OCI-LY1 (cell line): ENCODE measurements around the gene USB1.

Experiments used
- H2AFZ ChIP-seq: fragments of 200-600 bp; sonication (generic), shearing (Covaris generic); 2 replicates; pipeline ENCODE4 v1.6.0; 2014; ENCODE audit warnings: antibody characterized with exemption, mild to moderate bottlenecking, low read length
- H3F3A ChIP-seq: fragments of 200-600 bp; sonication (generic), shearing (Covaris generic); 2 replicates; pipeline ENCODE4 v1.6.0; 2014; ENCODE audit warnings: mild to moderate bottlenecking, antibody characterized with exemption, low read length, moderate library complexity; ENCODE audit not compliant: insufficient read depth
- H3K27ac ChIP-seq: fragments of 200-600 bp; sonication (generic); 2 replicates; pipeline ENCODE4 v1.5.1; 2014; ENCODE audit warnings: low read length, mixed run types, mild to moderate bottlenecking, low read depth; ENCODE audit not compliant: poor library complexity, severe bottlenecking
- H3K27me3 ChIP-seq: fragments of 200-600 bp; sonication (generic); 2 replicates; pipeline ENCODE4 v1.6.0; 2014; ENCODE audit warnings: antibody characterized with exemption, mild to moderate bottlenecking, low read length, moderate library complexity; ENCODE audit not compliant: insufficient read depth
- H3K36me3 ChIP-seq: fragments of 200-600 bp; sonication (generic); 2 replicates; pipeline ENCODE4 v1.6.1; 2014; ENCODE audit warnings: mild to moderate bottlenecking, antibody characterized with exemption, low read length, moderate library complexity, mixed read lengths; ENCODE audit not compliant: insufficient read depth
- H3K4me1 ChIP-seq: fragments of 200-600 bp; sonication (generic); 2 replicates; pipeline ENCODE4 v1.5.1; 2014; ENCODE audit warnings: mild to moderate bottlenecking, low read length, moderate library complexity; ENCODE audit not compliant: insufficient read depth, severe bottlenecking
- H3K4me2 ChIP-seq: fragments of 200-600 bp; sonication (generic), shearing (Covaris generic); 2 replicates; pipeline ENCODE4 v1.6.1; 2014; ENCODE audit warnings: low read length
- H3K4me3 ChIP-seq: fragments of 200-600 bp; sonication (generic); 2 replicates; pipeline ENCODE4 v1.5.1; 2014; ENCODE audit warnings: low read length, low read depth, mild to moderate bottlenecking, mixed read lengths; ENCODE audit not compliant: poor library complexity, severe bottlenecking
- H3K79me2 ChIP-seq: fragments of 200-600 bp; shearing (Covaris generic); 2 replicates; pipeline ENCODE4 v1.6.1; 2016; ENCODE audit warnings: mixed run types, low read length, mixed read lengths; ENCODE audit not compliant: insufficient read depth
- H3K9ac ChIP-seq: fragments of 200-600 bp; sonication (generic), shearing (Covaris generic); 2 replicates; pipeline ENCODE4 v1.6.1; 2014; ENCODE audit warnings: mild to moderate bottlenecking, low read length, mixed read lengths
- H3K9me2 ChIP-seq: fragments of 200-600 bp; sonication (generic), shearing (Covaris generic); 2 replicates; pipeline ENCODE4 v1.6.1; 2014; ENCODE audit warnings: low read depth, mild to moderate bottlenecking, low read length, mixed read lengths
- H3K9me3 ChIP-seq: fragments of 200-600 bp; shearing (Covaris generic); 2 replicates; pipeline ENCODE4 v1.6.1; 2014; ENCODE audit warnings: low read length, mixed read lengths
- H4K20me1 ChIP-seq: fragments of 200-600 bp; sonication (generic), shearing (Covaris generic); 2 replicates; pipeline ENCODE4 v1.6.0; 2016; ENCODE audit warnings: mild to moderate bottlenecking, low read length; ENCODE audit not compliant: insufficient read depth
- EZH2 ChIP-seq: fragments of 200-600 bp; sonication (generic), shearing (Covaris generic); IDR thresholded peaks from 2 replicates; pipeline ENCODE4 v1.8.0; 2017; ENCODE audit warnings: borderline replicate concordance, mixed run types, mild to moderate bottlenecking, antibody characterized with exemption, low read length, moderate library complexity, mixed read lengths
- TF ChIP-seq, protein P1 (sequence below): fragments of 200-600 bp; sonication (generic), shearing (Covaris generic); IDR thresholded peaks from 2 replicates; pipeline ENCODE4 v1.5.1; 2017; ENCODE audit warnings: mild to moderate bottlenecking, antibody characterized with exemption, low read length, moderate library complexity, mixed read lengths

The USB1 gene

DNA sequence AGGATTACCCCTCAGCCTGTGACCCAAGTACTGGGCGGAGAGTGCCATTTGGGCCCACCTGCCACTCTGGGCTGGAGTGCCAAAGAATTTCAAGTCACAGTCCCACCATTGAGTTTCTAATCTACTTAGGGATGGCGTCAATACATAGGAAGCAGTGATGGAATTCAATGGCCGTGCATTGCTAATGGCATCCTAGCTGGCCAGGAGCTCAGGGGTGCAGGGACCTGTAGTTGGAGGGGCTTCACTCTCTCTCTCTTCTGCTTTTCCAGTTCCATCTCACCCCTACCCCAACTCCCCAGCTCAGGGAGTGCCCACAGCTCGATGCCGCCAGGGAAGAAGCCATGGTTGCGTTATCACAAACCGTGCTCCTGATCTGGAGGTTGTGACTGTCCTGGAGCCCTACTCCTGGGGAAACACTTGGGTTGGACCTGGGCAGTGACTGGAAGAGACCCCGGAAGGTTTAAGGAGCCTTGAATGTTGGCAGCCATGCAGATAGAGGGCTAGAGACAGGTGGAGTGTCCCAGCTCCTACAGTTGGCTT, 26.8 kb downstream of the USB1 start:
- Histone ChIP-seq H3K9me3 (no peaks in the 10 kb centered on the region), H3K9ac (no peak overlapping the region), H3K4me3 (no peak overlapping the region), H2AFZ (no peak overlapping the region), H3K27me3 (no peaks in the 10 kb centered on the region), H3F3A (no peaks in the 10 kb centered on the region), H3K4me2 (no peak overlapping the region), H3K4me1 (peaks cover 25% of the 10 kb centered on the region), H3K9me2 (no peaks in the 10 kb centered on the region), H3K36me3 (no peaks in the 10 kb centered on the region), H4K20me1 (no peaks in the 10 kb centered on the region), H3K27ac (no peak overlapping the region), H3K79me2 (no peaks in the 10 kb centered on the region)
- no peak for TF ChIP-seq EZH2
- TF ChIP-seq, protein P1, sequence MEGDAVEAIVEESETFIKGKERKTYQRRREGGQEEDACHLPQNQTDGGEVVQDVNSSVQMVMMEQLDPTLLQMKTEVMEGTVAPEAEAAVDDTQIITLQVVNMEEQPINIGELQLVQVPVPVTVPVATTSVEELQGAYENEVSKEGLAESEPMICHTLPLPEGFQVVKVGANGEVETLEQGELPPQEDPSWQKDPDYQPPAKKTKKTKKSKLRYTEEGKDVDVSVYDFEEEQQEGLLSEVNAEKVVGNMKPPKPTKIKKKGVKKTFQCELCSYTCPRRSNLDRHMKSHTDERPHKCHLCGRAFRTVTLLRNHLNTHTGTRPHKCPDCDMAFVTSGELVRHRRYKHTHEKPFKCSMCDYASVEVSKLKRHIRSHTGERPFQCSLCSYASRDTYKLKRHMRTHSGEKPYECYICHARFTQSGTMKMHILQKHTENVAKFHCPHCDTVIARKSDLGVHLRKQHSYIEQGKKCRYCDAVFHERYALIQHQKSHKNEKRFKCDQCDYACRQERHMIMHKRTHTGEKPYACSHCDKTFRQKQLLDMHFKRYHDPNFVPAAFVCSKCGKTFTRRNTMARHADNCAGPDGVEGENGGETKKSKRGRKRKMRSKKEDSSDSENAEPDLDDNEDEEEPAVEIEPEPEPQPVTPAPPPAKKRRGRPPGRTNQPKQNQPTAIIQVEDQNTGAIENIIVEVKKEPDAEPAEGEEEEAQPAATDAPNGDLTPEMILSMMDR: no peak

DNA sequence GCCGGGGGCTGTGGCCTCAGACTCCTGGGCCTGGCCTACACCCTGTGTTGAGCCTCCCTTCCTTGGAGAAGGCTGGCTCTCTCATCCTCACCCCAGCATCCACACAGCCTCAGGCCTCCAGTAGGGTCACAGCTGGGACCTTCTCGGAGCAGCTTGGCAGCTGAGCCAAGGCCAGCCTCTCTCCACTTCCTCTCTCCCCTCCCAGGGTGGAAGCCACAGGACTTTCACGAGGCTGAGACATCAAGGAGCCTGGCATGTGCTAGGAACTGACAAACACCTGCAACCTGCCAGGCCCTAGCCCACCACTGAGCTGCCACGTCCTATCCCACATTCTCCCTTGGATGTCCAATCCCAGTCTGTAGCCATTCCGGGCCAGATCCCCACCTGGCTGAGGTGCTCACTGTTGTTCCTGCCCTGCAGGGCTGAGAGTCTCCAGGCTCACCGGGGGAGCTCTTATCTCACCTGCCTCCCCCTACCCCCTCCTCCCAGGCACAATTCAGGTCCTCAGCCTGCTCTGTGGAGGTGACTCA, 27.4 kb downstream of the USB1 start:
- Histone ChIP-seq H3K4me3 (no peak overlapping the region), H3K4me2 (no peak overlapping the region), H3K36me3 (no peaks in the 10 kb centered on the region), H3K9ac (no peak overlapping the region), H3K27me3 (no peaks in the 10 kb centered on the region), H2AFZ (no peak overlapping the region), H4K20me1 (no peaks in the 10 kb centered on the region), H3F3A (no peaks in the 10 kb centered on the region), H3K79me2 (no peaks in the 10 kb centered on the region), H3K9me3 (no peaks in the 10 kb centered on the region), H3K27ac (no peak overlapping the region), H3K4me1 (peaks cover 25% of the 10 kb centered on the region), H3K9me2 (no peaks in the 10 kb centered on the region)
- no peak for TF ChIP-seq EZH2
- TF ChIP-seq, protein P1: no peak

DNA sequence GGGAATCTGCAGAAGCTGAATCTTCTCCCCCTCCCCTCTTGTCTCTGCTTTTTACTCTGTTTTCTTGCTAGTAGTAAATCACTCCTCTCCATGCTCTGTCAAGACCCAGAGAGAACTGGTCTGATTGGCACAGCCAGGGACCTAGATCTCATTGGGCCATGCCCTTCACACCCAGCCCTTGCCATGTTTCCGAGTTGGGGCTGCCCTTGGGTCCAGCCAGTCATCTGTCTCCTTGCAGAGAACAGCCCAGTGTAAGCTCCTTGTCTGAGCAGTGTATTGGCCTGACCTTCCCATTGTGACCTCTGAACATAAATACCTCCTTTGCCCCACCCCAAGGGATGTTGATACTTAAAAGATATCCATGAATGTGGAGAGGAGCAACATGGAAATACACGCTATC, 28.2 kb downstream of the USB1 start:
- no peaks in the 10 kb centered on the region for H3K9me2 ChIP-seq
- no peak overlapping the region for H3K4me3 ChIP-seq
- no peaks in the 10 kb centered on the region for H3K27me3 ChIP-seq
- TF ChIP-seq, protein P1: no peak
- TF ChIP-seq EZH2: no peak
- H3K36me3 ChIP-seq: no peaks in the 10 kb centered on the region
- H3K27ac ChIP-seq: no peak overlapping the region
- H3K79me2 ChIP-seq: no peaks in the 10 kb centered on the region
- no peaks in the 10 kb centered on the region for H3F3A ChIP-seq
- no peaks in the 10 kb centered on the region for H3K9me3 ChIP-seq
- no peaks in the 10 kb centered on the region for H4K20me1 ChIP-seq
- H3K4me2 ChIP-seq: no peak overlapping the region
- peaks cover 24% of the 10 kb centered on the region for H3K4me1 ChIP-seq
- H3K9ac ChIP-seq: no peak overlapping the region
- H2AFZ ChIP-seq: no peak overlapping the region
